Ishikawa (cell line): ENCODE measurements around the gene RPL38.

Experiments
- CREB1 ChIP-seq: IDR thresholded peaks from 2 replicates; pipeline ENCODE4 v1.6.1; 2012; ENCODE audit warnings: low read depth
- EGR1 ChIP-seq: IDR thresholded peaks from 2 replicates; pipeline ENCODE4 v1.6.1; 2012
- EP300 ChIP-seq: IDR thresholded peaks from 2 replicates; pipeline ENCODE4 v1.6.1; 2012; ENCODE audit warnings: borderline replicate concordance
- NFIC ChIP-seq: IDR thresholded peaks from 2 replicates; pipeline ENCODE4 v1.6.1; 2012
- RAD21 ChIP-seq: IDR thresholded peaks from 2 replicates; pipeline ENCODE4 v1.6.1; 2012; ENCODE audit warnings: low read depth
- TAF1 ChIP-seq: IDR thresholded peaks from 2 replicates; pipeline ENCODE4 v1.6.1; 2012; ENCODE audit warnings: low read depth, mild to moderate bottlenecking
- TEAD4 ChIP-seq: IDR thresholded peaks from 2 replicates; pipeline ENCODE4 v1.6.1; 2012
- YY1 ChIP-seq: IDR thresholded peaks from 2 replicates; pipeline ENCODE4 v1.6.1; 2012; ENCODE audit warnings: low read depth
- TF ChIP-seq, protein P1 (sequence below): IDR thresholded peaks from 2 replicates; pipeline ENCODE4 v1.6.1; 2012; ENCODE audit warnings: low read depth, mild to moderate bottlenecking
- TF ChIP-seq, protein P2 (sequence below): IDR thresholded peaks from 2 replicates; pipeline ENCODE4 v1.6.1; 2012

DNA sequence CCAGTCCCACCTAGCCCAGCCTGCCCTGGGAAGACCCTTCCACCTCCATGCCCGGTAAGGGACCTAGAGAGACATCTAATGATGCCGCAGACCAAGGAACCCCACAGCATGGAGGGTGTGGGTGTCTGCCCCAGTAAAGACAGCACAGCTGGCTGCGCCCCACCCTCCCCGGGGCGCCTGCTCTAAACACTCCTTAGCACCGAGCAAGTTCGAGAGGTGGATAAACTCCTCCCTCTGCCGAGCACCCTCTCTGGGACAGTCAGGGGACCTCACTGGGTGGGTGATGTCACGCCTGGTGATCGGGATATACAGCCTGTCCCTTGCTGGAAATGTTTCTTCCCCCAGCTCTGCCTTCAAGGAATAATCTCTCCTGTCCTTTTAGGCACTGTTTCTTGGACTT, 53.8 kb downstream of the RPL38 start:
- TF ChIP-seq, protein P1, sequence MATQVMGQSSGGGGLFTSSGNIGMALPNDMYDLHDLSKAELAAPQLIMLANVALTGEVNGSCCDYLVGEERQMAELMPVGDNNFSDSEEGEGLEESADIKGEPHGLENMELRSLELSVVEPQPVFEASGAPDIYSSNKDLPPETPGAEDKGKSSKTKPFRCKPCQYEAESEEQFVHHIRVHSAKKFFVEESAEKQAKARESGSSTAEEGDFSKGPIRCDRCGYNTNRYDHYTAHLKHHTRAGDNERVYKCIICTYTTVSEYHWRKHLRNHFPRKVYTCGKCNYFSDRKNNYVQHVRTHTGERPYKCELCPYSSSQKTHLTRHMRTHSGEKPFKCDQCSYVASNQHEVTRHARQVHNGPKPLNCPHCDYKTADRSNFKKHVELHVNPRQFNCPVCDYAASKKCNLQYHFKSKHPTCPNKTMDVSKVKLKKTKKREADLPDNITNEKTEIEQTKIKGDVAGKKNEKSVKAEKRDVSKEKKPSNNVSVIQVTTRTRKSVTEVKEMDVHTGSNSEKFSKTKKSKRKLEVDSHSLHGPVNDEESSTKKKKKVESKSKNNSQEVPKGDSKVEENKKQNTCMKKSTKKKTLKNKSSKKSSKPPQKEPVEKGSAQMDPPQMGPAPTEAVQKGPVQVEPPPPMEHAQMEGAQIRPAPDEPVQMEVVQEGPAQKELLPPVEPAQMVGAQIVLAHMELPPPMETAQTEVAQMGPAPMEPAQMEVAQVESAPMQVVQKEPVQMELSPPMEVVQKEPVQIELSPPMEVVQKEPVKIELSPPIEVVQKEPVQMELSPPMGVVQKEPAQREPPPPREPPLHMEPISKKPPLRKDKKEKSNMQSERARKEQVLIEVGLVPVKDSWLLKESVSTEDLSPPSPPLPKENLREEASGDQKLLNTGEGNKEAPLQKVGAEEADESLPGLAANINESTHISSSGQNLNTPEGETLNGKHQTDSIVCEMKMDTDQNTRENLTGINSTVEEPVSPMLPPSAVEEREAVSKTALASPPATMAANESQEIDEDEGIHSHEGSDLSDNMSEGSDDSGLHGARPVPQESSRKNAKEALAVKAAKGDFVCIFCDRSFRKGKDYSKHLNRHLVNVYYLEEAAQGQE, result no peak
- TF ChIP-seq EP300, result no peak
- no peak for TF ChIP-seq YY1
- TF ChIP-seq RAD21, result no peak
- no peak for TF ChIP-seq NFIC
- no peak for TF ChIP-seq TAF1
- no peak for TF ChIP-seq TEAD4
- TF ChIP-seq CREB1, result no peak
- TF ChIP-seq, protein P2, sequence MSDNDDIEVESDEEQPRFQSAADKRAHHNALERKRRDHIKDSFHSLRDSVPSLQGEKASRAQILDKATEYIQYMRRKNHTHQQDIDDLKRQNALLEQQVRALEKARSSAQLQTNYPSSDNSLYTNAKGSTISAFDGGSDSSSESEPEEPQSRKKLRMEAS, result no peak
- TF ChIP-seq EGR1, result no peak
